ENCODE data around the gene RNF144A.

Gene RNF144A

DNA sequence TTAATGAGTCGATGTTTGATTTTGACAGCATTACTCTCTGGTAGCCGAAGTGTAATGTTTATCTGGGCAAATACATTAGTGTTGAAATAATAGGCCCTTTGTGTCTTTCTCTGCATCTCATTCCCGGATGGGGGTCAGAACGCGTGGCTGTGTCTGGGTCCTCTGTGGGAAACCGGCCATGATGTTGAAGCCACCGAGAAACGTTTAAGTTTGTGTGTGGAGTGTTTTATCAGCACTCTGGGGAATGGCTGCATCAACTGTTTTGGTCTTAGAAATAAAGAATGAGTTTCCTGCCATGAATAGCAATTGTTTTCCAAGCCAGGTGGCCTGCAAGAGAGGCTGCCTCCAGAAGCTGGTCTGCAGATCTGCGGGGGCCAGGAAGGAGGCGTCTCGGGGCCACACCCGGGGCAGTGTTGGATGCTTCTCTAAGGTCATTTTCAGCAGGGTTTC, 69.7 kb downstream of the RNF144A start:
- Histone ChIP-seq H3K27ac (peak overlapping the region; percentile 13; the same call in 1 of the 2 replicates), H3K4me3 (ENCODE audit: low read depth, low read length) (no peak overlapping the region), H3K36me3 (peaks cover 11% of the 10 kb centered on the region), H3K9me3 (ENCODE audit: severe bottlenecking) (peaks cover 4% of the 10 kb centered on the region), H3K27me3 (ENCODE audit: insufficient read depth, low read depth, severe bottlenecking) (no peaks in the 10 kb centered on the region)
- DNase-seq = no peak
- TF ChIP-seq, protein P1, sequence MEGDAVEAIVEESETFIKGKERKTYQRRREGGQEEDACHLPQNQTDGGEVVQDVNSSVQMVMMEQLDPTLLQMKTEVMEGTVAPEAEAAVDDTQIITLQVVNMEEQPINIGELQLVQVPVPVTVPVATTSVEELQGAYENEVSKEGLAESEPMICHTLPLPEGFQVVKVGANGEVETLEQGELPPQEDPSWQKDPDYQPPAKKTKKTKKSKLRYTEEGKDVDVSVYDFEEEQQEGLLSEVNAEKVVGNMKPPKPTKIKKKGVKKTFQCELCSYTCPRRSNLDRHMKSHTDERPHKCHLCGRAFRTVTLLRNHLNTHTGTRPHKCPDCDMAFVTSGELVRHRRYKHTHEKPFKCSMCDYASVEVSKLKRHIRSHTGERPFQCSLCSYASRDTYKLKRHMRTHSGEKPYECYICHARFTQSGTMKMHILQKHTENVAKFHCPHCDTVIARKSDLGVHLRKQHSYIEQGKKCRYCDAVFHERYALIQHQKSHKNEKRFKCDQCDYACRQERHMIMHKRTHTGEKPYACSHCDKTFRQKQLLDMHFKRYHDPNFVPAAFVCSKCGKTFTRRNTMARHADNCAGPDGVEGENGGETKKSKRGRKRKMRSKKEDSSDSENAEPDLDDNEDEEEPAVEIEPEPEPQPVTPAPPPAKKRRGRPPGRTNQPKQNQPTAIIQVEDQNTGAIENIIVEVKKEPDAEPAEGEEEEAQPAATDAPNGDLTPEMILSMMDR (IDR thresholded peaks at IDR 0.05; ENCODE audit: low read depth, low read length) = no peak

DNA sequence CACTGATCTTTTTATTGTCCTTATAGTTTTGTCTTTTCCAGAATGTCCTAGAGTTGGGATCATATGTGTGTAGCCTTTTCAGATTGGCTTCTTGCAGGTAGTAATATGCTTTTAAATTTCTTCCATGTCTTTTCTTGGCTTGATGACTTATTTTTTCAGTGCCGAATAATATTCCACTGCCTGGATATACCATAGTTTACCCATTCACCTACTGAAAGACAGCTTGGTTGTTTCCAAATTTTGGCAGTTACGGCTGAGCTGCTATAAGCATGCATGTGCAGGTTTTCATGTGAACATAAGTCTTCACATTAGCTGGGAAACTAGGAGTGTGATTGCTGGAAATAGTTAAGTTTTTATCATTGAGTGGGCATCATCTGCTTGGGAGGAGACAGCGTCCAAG, 73.7 kb downstream of the RNF144A start:
- H3K36me3 ChIP-seq = peaks cover 14% of the 10 kb centered on the region
- TF ChIP-seq, protein P1 (IDR thresholded peaks at IDR 0.05; ENCODE audit: low read depth, low read length) = no peak
- no peak overlapping the region for H3K4me3 ChIP-seq (ENCODE audit: low read depth, low read length)
- H3K27ac ChIP-seq = no peak overlapping the region
- peaks cover 4% of the 10 kb centered on the region for H3K9me3 ChIP-seq (ENCODE audit: severe bottlenecking)
- DNase-seq = no peak
- no peaks in the 10 kb centered on the region for H3K27me3 ChIP-seq (ENCODE audit: insufficient read depth, low read depth, severe bottlenecking)

DNA sequence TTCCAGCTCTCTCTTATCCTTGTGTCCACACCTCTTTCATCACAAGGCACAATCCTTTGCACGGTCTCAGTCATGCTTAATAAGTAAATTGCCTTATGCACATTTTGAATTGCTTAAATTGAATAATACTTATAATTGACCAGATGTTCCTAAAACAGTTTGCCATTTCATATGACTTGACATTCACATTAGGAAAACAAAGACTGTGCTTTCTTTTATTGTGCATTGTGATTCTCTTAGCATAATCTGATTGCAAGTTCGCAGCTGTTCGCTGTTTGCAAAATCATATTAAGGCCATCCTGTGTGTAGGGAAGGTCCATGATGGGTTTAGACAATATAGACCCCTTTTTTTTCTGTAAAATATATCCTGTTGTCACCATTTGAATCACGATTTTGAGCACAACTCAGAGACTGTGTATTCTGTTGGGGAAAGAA, 75.6 kb downstream of the RNF144A start:
- H3K27me3 ChIP-seq (ENCODE audit: insufficient read depth, low read depth, severe bottlenecking) = no peaks in the 10 kb centered on the region

DNA sequence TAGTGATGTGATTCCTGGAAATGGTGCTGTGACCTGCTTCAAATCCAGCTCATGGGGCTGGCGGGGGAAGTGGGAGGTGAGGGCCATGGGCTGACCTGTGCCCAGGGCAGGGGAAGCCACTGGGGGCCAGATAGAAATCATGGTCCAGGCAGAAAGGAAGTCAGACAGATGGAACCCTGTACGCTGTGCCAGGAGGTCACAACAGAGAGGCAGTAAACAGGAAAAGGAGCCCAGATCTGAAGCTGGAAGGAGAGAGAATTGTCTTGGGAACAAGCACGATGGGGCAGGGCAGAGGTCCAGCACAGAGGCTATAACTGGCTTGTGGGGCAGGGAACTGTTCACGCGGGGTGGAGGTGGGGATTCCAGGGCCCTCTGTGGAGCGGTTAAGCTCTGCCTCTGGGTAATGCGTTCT, 76.0 kb downstream of the RNF144A start:
- TF ChIP-seq, protein P1 (IDR thresholded peaks at IDR 0.05; ENCODE audit: low read depth, low read length) = no peak
- Histone ChIP-seq H3K27ac (no peak overlapping the region), H3K9me3 (ENCODE audit: severe bottlenecking) (peaks cover 4% of the 10 kb centered on the region), H3K36me3 (peaks cover 22% of the 10 kb centered on the region), H3K4me3 (ENCODE audit: low read depth, low read length) (no peak overlapping the region), H3K27me3 (ENCODE audit: insufficient read depth, low read depth, severe bottlenecking) (no peaks in the 10 kb centered on the region)
- no peak for DNase-seq

More for the DNA sequence above, 75.6 kb downstream of the RNF144A start:
- H3K9me3 ChIP-seq (ENCODE audit: severe bottlenecking) = peaks cover 4% of the 10 kb centered on the region
- no peak overlapping the region for H3K4me3 ChIP-seq (ENCODE audit: low read depth, low read length)
- H3K27ac ChIP-seq = no peak overlapping the region
- DNase-seq = no peak
- TF ChIP-seq, protein P1 (IDR thresholded peaks at IDR 0.05; ENCODE audit: low read depth, low read length) = no peak
- H3K36me3 ChIP-seq = peaks cover 22% of the 10 kb centered on the region

DNA sequence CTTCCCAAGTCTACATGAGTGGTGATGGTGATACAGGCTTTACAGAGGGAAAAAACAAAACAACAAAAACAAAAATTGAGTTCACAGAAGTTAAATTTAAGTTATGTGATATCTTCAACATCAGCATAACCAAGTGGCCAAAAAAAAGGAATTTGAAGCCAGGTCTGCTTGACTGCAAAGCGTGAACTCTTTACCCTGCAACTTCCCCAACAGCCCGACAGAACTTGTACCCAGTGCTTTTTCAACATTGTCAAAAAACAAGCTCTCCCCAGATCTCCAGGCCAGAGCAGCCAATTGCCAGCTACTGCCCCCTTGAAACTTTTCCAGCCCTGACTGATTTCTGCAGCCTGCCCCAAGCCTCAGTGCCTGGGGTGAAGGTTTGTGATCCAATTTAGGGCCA, 76.7 kb downstream of the RNF144A start:
- Histone ChIP-seq H3K36me3 (peaks cover 22% of the 10 kb centered on the region), H3K4me3 (ENCODE audit: low read depth, low read length) (no peak overlapping the region), H3K9me3 (ENCODE audit: severe bottlenecking) (peaks cover 4% of the 10 kb centered on the region), H3K27me3 (ENCODE audit: insufficient read depth, low read depth, severe bottlenecking) (no peaks in the 10 kb centered on the region), H3K27ac (no peak overlapping the region)
- TF ChIP-seq, protein P1 (IDR thresholded peaks at IDR 0.05; ENCODE audit: low read depth, low read length) = no peak
- DNase-seq = no peak

DNA sequence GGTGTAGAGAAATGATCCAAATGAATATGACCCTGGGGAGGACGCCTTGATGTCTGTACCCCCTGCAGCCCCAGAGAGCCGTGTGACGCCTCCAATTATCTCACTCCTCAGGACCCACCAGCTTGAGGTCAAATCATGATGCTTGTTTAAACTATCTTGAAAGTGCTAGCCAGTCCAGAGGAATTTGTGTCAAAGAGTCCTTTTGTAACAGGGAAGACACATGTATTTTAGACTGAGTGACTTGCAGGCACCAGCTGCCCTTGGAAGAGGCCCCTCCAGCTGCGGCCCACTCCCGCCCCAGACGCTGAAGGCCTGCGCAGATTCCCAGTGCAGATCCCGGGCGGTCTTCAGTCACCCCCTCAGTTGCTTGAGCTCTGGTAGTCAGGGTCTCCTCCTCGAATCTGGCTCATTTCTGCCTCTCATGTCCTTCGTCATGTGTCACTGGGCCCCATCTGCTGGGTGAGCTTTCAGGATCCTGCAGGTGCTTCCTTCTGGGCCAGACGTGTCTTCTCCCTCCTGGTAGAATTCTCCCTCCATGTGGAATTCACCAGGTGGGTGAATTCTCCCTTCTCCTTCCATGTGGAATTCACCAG, 77.4 kb downstream of the RNF144A start:
- Histone ChIP-seq H3K36me3 (peaks cover 22% of the 10 kb centered on the region), H3K27ac (no peak overlapping the region), H3K4me3 (ENCODE audit: low read depth, low read length) (no peak overlapping the region), H3K9me3 (ENCODE audit: severe bottlenecking) (peaks cover 4% of the 10 kb centered on the region), H3K27me3 (ENCODE audit: insufficient read depth, low read depth, severe bottlenecking) (no peaks in the 10 kb centered on the region)
- no peak for DNase-seq
- TF ChIP-seq, protein P1 (IDR thresholded peaks at IDR 0.05; ENCODE audit: low read depth, low read length) = no peak

Data from WERI-Rb-1 (cell line).